COLO668 (cell line): ENCODE results near the gene RBFOX2.
"Not testable (repeated sequence)": the region's sequence is repeated elsewhere in the genome, so short reads cannot be mapped to it uniquely, and the experiment has no call there.

Source experiments
- DNase-seq: peaks from one replicate; lab custom pipeline; 2025; ENCODE audit not compliant: unreplicated experiment; lab: John Stamatoyannopoulos, UW

RBFOX2 gene

GRCh38 chr22:35837101-35837727, 191.4 kb downstream of the RBFOX2 start:
- peak; percentile 2 for DNase-seq

GRCh38 chr22:35835998-35836691, 192.5 kb downstream of the RBFOX2 start:
- peak; percentile 56 for DNase-seq

- DNase-seq = no peak
These were observed 193.2 kb downstream of the RBFOX2 start for GRCh38 chr22:35835267-35835997.

GRCh38 chr22:35834061-35834460, 194.6 kb downstream of the RBFOX2 start:
- no peak for DNase-seq

- DNase-seq = no peak
These were observed 198.3 kb downstream of the RBFOX2 start for GRCh38 chr22:35830305-35830704.

- DNase-seq = no peak
These were observed 204.4 kb downstream of the RBFOX2 start for GRCh38 chr22:35824256-35824655.

GRCh38 chr22:35821654-35822053, 207.0 kb downstream of the RBFOX2 start:
- DNase-seq = no peak

GRCh38 chr22:35819421-35819820, 209.2 kb downstream of the RBFOX2 start:
- no peak for DNase-seq

GRCh38 chr22:35818897-35819296, 209.7 kb downstream of the RBFOX2 start:
- DNase-seq = no peak

GRCh38 chr22:35812600-35812999, 216.0 kb downstream of the RBFOX2 start:
- DNase-seq = no peak

- no peak for DNase-seq
These were observed 217.0 kb downstream of the RBFOX2 start for GRCh38 chr22:35811670-35812069.

GRCh38 chr22:35809816-35810215, 218.8 kb downstream of the RBFOX2 start:
- no peak for DNase-seq

GRCh38 chr22:35808377-35808776, 220.2 kb downstream of the RBFOX2 start:
- no peak for DNase-seq

GRCh38 chr22:35806668-35807067, 222.0 kb downstream of the RBFOX2 start:
- not testable (repeated sequence) for DNase-seq

GRCh38 chr22:35805466-35805865, 223.2 kb downstream of the RBFOX2 start:
- DNase-seq = no peak

GRCh38 chr22:35804421-35804820, 224.2 kb downstream of the RBFOX2 start:
- no peak for DNase-seq

GRCh38 chr22:35802885-35803284, 225.7 kb downstream of the RBFOX2 start:
- DNase-seq = no peak

- not testable (repeated sequence) for DNase-seq
These were observed 227.3 kb downstream of the RBFOX2 start for GRCh38 chr22:35801301-35801700.

GRCh38 chr22:35799150-35799549, 229.5 kb downstream of the RBFOX2 start:
- DNase-seq = no peak

GRCh38 chr22:35797411-35797810, 231.2 kb downstream of the RBFOX2 start:
- DNase-seq = no peak

GRCh38 chr22:35795476-35795875, 233.1 kb downstream of the RBFOX2 start:
- DNase-seq = no peak

GRCh38 chr22:35792506-35792905, 236.1 kb downstream of the RBFOX2 start:
- DNase-seq = no peak
